SJCRH30 (cell line): ENCODE results near the gene ACOT13. TPM values are rescaled to one million over a fixed set of nuclear protein-coding genes. Genes with fewer than 3 reads are reported as not detected.
"Not testable (repeated sequence)": the region's sequence is repeated elsewhere in the genome, so short reads cannot be mapped to it uniquely, and the experiment has no call there.

ENCODE experiments used
- DNase-seq, 2 experiments: peaks; one replicate each; pipeline ENCODE4 v3.0.0-alpha.2; 2015 to 2020
- H3K27ac ChIP-seq: fragments of 250-450 bp; sonication (Bioruptor Pico); 2 replicates; pipeline ENCODE4 v1.5.1; 2020; ENCODE audit warnings: mild to moderate bottlenecking, moderate library complexity
- H3K27me3 ChIP-seq: fragments of 250-450 bp; sonication (Bioruptor Pico); 2 replicates; pipeline ENCODE4 v1.5.1; 2020; ENCODE audit warnings: mild to moderate bottlenecking, moderate library complexity
- H3K36me3 ChIP-seq: fragments of 250-450 bp; sonication (Bioruptor Pico); 2 replicates; pipeline ENCODE4 v1.5.1; 2020; ENCODE audit warnings: mild to moderate bottlenecking, moderate library complexity
- H3K4me1 ChIP-seq: fragments of 250-450 bp; sonication (Bioruptor Pico); 2 replicates; pipeline ENCODE4 v1.5.1; 2020; ENCODE audit warnings: mild to moderate bottlenecking, moderate library complexity
- H3K4me3 ChIP-seq: fragments of 250-450 bp; sonication (Bioruptor Pico); 2 replicates; pipeline ENCODE4 v1.5.1; 2020; ENCODE audit warnings: mild to moderate bottlenecking, moderate library complexity
- H3K9me3 ChIP-seq: fragments of 250-450 bp; sonication (Bioruptor Pico); replicated peaks from 2 replicates; pipeline ENCODE4 v1.5.1; 2020; ENCODE audit warnings: mild to moderate bottlenecking, moderate library complexity
- total RNA-seq: library from RNA; depleted of rRNA; stranded (reverse); fragments of >200 nt; shearing (Covaris generic); gene quantifications from 2 replicates; pipeline ENCODE4 v1.2.3, GENCODE V29; 2014

ACOT13 gene
- total RNA-seq, 1 experiment from 2014 or later, result 10.1 TPM

DNA sequence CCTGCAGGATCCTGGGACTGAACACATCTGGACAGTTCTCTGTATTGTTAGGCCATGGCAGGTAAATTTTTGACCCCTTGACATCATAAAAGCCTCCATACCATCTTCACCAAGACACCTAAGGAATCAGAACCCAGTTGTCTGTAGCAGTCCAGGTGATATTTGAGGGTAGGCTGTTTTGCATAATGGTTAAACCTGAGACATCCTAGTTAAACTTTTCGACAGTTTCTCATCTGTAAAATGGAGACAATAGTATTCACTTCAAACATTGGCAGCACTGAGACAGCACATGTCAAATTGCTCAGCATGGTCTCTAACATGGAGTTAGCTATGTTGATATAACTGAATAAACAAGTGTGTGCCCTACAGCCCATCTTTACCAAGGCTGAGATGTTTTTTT, 27.3 kb downstream of the ACOT13 start:
- no peak for DNase-seq
- Histone ChIP-seq H3K4me1 (no peaks in the 10 kb centered on the region), H3K9me3 (no peaks in the 10 kb centered on the region), H3K27ac (no peak overlapping the region), H3K4me3 (no peak overlapping the region), H3K36me3 (no peaks in the 10 kb centered on the region), H3K27me3 (no peaks in the 10 kb centered on the region)

DNA sequence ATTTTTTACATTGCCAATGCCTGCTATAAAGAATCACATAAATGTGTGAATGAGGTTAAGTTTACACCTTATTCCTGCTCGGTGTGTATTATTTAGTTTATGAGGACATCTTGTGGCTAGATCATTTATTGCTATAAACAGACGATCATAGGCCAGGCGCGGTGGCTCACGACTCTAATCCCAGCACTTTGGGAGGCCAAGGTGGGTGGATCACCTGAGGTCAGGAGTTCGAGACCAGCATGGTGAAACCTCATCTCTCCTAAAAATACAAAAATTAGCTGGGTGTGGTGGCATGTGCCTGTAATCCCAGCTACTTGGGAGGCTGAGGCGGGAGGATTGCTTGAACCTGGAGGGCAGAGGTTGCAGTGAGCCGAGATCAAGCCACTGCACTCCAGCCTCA, 28.8 kb downstream of the ACOT13 start:
- H3K4me1 ChIP-seq, H3K27me3 ChIP-seq, H3K36me3 ChIP-seq, H3K27ac ChIP-seq, H3K9me3 ChIP-seq, H3K4me3 ChIP-seq: not testable (repeated sequence)
- peak; percentile 2 to 45 for DNase-seq

DNA sequence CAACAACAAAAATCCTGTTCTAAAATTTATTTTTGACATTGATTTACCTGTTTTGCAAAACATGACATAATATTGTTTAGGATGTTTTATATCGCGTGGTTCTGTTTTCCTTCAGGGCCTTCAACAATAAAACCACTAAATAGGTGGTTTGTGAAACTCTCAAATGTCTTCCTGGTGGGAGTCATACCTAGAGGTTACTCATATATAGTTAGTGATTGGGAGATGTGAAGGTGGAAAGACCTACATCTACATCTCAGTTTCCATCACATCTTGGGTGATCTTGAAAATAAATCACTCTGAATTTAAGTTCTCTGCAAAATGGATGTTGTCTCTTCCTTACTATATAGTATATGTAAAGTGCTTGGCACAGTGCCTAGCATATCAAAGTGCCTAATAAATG, 29.2 kb downstream of the ACOT13 start:
- Histone ChIP-seq H3K27ac (no peak overlapping the region), H3K36me3 (no peaks in the 10 kb centered on the region), H3K9me3 (no peaks in the 10 kb centered on the region), H3K4me3 (no peak overlapping the region), H3K27me3 (no peaks in the 10 kb centered on the region), H3K4me1 (no peaks in the 10 kb centered on the region)
- no peak for DNase-seq

DNA sequence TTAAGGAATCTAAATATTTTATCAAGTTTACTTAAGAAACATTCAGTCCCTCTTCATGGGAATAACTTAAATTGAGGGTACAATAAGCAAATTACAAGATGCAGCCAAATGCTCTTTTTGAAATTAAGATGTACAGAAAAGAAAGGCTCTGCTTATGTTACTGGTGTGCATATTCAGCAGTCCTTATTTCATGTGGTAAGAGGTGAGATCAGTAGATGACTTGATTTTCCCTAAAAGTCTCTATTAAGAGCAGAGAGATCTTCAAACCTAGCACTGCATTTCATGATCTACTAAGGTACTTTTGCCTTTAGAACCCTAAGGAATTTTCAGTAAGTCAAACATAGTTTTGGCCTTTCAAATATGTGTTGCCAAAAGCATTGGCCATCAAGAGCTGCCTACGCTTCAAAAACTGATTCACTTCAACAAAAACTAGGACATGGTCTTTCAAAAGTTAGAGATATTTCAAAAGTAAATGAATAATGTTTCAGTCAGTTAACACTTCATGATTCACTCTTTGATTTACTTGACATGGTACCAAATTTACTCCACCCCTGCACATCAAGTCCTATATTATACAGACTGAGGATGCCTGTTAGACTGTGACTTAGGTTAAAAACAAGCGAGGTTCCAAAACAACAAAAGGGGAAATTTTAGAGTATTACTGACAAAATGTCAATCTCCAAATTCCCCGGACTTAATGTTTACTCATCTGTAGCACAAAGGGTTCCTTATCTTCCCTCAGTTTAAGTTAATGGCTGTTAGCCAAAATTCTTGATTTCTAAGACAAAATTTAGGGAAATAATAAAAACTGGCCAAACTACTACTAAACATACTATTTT, 32.9 kb downstream of the ACOT13 start:
- DNase-seq, result no peak
- no peaks in the 10 kb centered on the region for H3K4me1 ChIP-seq
- H3K36me3 ChIP-seq, result peaks cover 5% of the 10 kb centered on the region
- no peaks in the 10 kb centered on the region for H3K9me3 ChIP-seq
- no peak overlapping the region for H3K27ac ChIP-seq
- H3K4me3 ChIP-seq, result no peak overlapping the region
- no peaks in the 10 kb centered on the region for H3K27me3 ChIP-seq

DNA sequence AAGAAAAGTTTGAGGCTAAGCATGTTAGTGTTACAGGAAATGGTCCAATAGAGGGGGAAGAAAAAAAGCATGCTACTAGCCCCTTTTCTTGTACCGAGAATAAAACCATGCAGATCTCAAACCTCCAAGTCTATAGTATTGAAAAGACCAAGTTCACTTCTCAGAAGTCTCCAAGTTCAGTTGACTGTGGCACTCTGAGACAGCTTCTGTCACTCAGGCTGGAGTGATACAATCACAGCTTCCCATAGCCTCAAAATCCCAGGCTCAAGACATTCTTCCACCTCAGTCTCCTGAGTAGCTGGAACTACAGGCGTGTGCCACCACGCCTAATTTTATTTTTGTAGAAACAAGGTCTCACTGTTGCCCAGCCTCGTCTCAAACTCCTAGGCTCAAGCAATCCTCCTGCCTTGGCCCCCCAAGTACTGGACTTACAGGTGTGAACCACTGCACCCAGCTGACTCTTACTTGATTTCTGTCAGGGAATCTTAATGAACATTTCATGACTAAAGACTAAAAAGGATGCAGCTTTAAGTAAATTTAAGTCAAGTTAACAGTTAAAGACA, 35.9 kb downstream of the ACOT13 start:
- H3K27ac ChIP-seq, result no peak overlapping the region
- H3K4me3 ChIP-seq, result no peak overlapping the region
- no peaks in the 10 kb centered on the region for H3K9me3 ChIP-seq
- H3K36me3 ChIP-seq, result peaks cover 21% of the 10 kb centered on the region
- no peak for DNase-seq
- no peaks in the 10 kb centered on the region for H3K4me1 ChIP-seq
- no peaks in the 10 kb centered on the region for H3K27me3 ChIP-seq

DNA sequence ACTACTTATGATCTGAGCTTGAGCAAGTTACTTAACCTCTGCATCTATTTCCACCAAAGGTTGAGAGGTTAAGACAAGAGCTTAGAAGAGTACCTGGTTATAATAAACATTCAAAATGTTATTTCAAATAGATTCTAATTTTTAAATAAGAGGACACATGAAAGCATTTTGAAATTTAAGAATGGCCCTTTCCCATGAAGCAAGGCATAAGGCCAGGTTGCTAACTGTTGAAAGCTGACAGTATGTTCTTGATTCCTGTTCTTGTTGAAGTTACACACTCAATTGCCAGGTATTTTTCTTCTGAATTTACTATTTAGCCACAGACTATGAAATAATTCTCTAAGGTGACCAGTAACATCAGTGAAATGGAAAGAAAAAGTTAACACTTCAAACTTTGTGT, 37.6 kb downstream of the ACOT13 start:
- DNase-seq, result no peak
- H3K27me3 ChIP-seq, result no peaks in the 10 kb centered on the region
- no peaks in the 10 kb centered on the region for H3K9me3 ChIP-seq
- H3K36me3 ChIP-seq, result peaks cover 26% of the 10 kb centered on the region
- H3K4me3 ChIP-seq, result no peak overlapping the region
- no peak overlapping the region for H3K27ac ChIP-seq
- H3K4me1 ChIP-seq, result no peaks in the 10 kb centered on the region

DNA sequence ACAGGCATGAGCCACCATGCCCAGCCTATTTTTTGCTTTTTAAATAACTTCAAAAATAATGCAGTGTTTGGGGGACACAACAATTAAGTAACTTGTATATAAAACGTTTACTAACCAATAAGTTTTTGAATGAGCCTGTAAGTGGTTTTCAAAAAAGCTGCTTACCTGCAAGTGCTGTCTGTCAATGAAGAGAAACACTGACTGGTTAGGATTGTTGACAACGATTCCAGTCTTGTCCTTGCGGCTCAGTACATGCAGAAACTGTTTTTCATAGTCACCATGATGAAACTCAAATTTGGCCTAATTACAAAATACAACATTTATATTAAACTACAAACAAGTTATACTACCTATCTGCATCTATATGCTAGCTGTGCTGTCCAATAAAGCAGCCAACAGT, 41.7 kb downstream of the ACOT13 start:
- Histone ChIP-seq H3K36me3 (peaks cover 45% of the 10 kb centered on the region), H3K4me1 (no peaks in the 10 kb centered on the region), H3K27ac (no peak overlapping the region), H3K27me3 (no peaks in the 10 kb centered on the region), H3K9me3 (no peaks in the 10 kb centered on the region), H3K4me3 (no peak overlapping the region)
- no peak for DNase-seq

DNA sequence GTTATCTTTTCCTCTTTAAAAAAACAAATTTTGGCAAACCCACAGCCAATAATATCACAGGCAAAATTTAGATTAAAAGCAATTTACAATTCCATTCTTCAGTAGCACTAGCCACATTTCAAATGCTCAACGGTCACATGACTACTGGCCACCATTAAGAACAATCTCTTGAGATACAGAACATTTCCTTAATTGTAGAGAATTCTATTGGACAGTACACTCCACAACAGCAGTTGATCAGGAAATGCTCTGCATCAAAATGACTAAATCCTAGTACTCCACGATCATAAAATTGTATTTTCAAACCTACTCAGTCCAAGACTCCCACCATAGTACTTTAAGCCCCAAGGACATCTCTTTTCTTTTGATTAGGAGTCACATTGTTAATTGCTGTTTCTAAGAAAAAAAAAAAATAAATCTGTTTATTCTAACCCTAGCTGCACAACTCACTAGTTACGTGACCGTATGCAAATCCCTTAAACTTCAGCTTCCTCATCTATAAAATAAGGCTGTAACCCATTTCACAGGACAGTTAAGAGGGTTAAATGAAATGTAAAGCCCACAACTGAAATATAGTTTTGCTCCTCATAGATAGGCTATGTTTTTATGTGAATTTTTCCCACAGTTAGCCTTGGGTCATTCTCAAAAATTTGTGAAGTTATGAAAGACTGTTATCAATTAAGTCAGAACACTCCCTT, 42.3 kb downstream of the ACOT13 start:
- Histone ChIP-seq H3K27ac (no peak overlapping the region), H3K4me1 (no peaks in the 10 kb centered on the region), H3K36me3 (peaks cover 48% of the 10 kb centered on the region), H3K27me3 (no peaks in the 10 kb centered on the region), H3K9me3 (no peaks in the 10 kb centered on the region), H3K4me3 (no peak overlapping the region)
- DNase-seq, result no peak

DNA sequence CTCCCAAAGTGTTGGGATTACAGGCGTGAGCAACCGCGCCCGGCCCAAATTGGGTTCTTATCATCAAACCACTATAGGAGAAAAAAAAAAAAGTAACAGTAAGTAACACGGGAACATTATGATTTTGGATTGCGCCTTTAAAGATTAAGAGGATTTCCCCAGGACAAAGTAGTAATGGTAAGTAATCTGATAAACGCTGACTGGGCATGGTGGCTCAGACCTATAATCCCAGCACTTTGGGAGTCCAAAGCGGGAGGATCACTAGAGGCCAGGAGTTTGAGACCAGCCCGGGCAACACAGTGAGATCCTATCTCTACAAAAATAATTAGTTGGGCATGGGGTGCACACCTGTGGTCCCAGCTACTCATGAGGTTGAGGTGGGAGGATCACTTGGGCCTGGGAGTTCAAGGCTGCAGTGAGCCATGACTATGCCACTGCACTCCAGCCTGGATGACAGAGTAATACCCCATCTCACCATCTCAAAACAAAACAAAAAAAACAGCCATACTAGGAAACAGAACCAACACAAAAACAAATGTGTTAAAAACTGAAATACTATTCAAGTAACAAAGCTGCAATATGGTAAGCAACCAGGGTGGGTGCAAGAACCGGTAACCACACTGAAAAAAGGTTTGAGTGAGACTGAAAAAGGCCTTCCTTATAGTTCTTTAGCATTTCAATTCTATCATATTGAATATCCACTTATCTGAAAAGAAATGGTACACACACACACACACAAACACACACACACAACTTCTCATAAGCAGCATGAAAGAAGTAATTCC, 43.8 kb downstream of the ACOT13 start:
- DNase-seq, result no peak
- H3K9me3 ChIP-seq, result no peaks in the 10 kb centered on the region
- no peak overlapping the region for H3K27ac ChIP-seq
- no peaks in the 10 kb centered on the region for H3K27me3 ChIP-seq
- H3K4me3 ChIP-seq, result no peak overlapping the region
- H3K36me3 ChIP-seq, result peaks cover 49% of the 10 kb centered on the region
- H3K4me1 ChIP-seq, result no peaks in the 10 kb centered on the region

DNA sequence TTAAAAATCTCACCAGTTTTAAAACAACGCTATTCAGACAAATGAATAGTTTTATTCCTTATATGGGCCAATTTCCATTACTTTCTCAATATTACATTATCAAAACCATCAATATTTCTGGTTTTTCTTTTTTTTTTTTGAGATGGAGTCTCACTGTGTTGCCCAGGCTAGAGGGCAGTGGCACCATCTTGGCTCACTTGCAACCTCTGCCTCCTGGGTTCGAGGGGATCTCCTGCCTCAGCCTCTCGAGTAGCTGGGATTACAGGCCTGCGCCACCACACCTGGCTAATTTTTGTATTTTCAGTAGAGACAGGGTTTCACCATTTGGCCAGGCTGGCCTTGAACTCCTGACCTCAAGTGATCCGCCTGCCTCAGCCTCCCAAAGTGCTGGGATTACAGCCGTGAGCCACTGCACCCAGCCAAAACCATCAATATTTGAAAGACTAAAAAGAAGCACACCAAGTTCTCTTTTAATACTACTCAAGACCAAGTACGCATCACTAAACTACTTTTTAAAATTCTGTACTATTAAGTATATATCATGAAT, 49.8 kb downstream of the ACOT13 start:
- not testable (repeated sequence) for DNase-seq, H3K4me3 ChIP-seq
- H3K36me3 ChIP-seq, result peaks cover 31% of the 10 kb centered on the region

DNA sequence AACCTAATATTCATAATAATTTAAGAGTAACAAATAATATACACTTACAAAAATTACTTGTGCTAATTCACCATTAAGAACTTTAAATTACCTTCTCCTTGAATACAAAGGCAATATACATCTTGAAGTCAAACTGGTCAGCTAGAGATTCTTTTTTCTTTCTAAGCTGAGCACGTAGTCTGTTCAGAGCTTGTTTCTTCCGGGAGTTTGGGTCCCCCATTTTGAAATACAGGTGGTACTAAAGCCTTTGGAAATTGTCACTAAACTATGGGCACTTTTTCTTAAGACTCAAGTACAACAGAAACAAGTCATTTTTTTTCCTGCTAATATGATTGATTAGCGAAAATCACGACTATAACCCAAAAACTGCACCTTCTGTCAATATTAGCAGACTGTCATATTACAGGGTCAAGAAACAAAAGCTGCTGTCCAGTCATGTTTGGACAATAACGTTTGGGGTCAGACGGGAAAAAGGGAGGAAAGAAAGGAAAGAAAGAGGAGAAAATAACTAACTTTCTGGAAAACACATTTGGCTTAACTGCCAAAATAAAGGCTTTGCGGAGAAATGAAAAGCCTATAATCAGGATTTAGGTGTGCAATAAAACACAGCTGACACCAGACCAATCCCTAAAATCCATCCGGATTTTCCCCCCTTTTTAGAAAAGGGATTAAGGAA, 51.7 kb downstream of the ACOT13 start:
- H3K36me3 ChIP-seq, result peaks cover 20% of the 10 kb centered on the region
- 0 out of 2 replicates have a peak, but pooled peaks cover 3% of the 10 kb centered on the region for H3K4me1 ChIP-seq
- no peak for DNase-seq
- peak overlapping the region; percentile 84 for H3K4me3 ChIP-seq
- peak overlapping the region; percentile 25 for H3K27ac ChIP-seq
- H3K9me3 ChIP-seq, result no peaks in the 10 kb centered on the region
- no peaks in the 10 kb centered on the region for H3K27me3 ChIP-seq

More for the DNA sequence above, 49.8 kb downstream of the ACOT13 start:
- H3K27me3 ChIP-seq, H3K9me3 ChIP-seq, H3K4me1 ChIP-seq, H3K27ac ChIP-seq: not testable (repeated sequence)

DNA sequence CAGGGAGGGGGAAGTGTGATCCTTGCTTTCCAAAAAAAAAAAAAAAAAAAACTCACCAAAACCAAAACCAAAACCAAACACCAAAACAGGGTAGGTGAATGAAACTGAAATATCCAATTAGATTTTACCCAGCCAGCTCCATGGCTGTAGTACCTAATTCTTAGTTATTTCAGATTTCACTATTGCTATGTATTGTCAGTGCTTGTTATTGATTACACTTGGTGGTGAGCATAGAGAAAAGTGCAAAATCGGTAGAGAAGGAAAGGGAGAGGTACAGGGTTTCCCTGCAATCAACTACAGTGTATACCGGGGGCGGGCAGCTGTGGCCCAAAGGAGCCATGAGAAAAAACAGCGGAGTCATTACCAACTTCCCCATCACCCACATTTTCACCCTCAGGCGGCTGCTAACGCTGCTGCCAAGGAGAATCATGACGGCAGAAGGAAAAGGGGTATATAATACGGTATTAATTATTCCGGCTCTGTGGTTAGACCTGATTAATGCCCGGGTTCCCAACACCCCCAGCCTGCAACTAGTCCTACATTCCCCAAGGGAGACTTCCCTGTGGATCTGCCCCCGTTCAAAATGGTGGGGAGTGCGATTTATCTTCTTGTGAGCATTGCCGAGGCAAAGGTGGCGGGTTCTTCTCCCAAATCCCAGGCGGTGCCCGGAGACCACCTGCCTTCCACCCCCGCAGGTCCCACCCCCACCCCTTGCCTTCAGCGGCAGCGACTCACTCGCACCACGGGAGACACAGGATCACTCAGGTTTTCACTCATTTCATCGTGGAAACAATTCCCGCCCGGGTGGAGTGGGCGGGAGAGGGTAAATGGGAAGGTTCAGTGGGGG, 52.5 kb downstream of the ACOT13 start, which contains the start of gene C6orf62:
Gene C6orf62 (minus strand): TSS at position 30 of the 847 bp plus-strand sequence. CDS start 486 bp downstream, outside the sequence.
- Histone ChIP-seq H3K27me3 (no peaks in the 10 kb centered on the region), H3K4me1 (0 out of 2 replicates have a peak, but pooled peaks cover 3% of the 10 kb centered on the region), H3K9me3 (no peaks in the 10 kb centered on the region), H3K36me3 (peaks cover 15% of the 10 kb centered on the region), H3K27ac (peak within 1 kb of the TSS; percentile 96), H3K4me3 (peak within 1 kb of the TSS; percentile 84)
- DNase-seq, result peak; percentile 12 to 34

DNA sequence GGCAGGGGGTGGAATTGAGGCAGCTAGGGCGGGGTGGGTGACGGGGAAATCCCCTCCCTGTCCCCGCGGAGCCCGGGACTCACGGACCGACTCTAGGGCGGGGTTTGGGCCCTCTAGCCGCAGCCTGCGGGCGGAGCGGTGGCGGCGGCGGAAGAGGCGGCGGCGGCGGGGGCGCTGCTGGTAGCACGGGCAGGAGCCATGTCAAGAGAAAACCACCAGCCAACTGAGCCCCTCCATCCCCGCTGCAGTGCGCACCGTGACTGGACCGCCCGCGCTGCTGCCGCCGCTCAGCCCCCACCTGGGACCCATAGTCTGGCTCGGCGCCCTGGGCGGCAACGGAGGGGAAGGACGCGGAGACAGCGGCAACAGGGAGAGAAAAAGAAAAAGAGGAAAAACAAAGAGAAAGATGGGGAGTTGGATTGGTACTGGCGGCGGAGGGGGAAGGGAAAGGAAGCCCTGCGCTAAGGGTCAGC, 53.3 kb downstream of the ACOT13 start:
- Histone ChIP-seq H3K4me3 (peak overlapping the region; percentile 84), H3K9me3 (no peaks in the 10 kb centered on the region), H3K27ac (peak overlapping the region; percentile 96), H3K36me3 (peaks cover 7% of the 10 kb centered on the region), H3K27me3 (no peaks in the 10 kb centered on the region), H3K4me1 (0 out of 2 replicates have a peak, but pooled peaks cover 3% of the 10 kb centered on the region)
- DNase-seq, result peak; percentile 30 to 43
